Stimulated activated naive CD8-positive, alpha-beta T cell treated with anti-CD3 and anti-CD28 coated beads, Interleukin-15, amount 100 ng/mL, for 72 hours (primary cell): Measurements from ENCODE around the gene TMEM132C.
"Not testable (repeated sequence)": the region's sequence is repeated elsewhere in the genome, so short reads cannot be mapped to it uniquely, and the experiment has no call there.

Experiments
- ATAC-seq: fragments of 150-1000 bp; cut with Tn5 transposase; 2 replicates; pipeline ENCODE4 v1.10.0; 2021; ENCODE audit warnings: mild to moderate bottlenecking, moderate library complexity
- DNase-seq, 2 donors: peaks; one replicate each; pipeline ENCODE4 v3.0.0; 2021 to 2022
- H3K27ac Mint-ChIP-seq, 2 donors: one replicate each; pipeline ENCODE4 v1.8.0; 2022; ENCODE audit warnings: mild to moderate bottlenecking in 2 of 2, mixed read lengths in 2 of 2, moderate library complexity in 2 of 2
- H3K27me3 Mint-ChIP-seq: one replicate; pipeline ENCODE4 v1.8.0; 2022; ENCODE audit warnings: mixed read lengths
- H3K4me1 Mint-ChIP-seq: one replicate; pipeline ENCODE4 v1.8.0; 2022; ENCODE audit warnings: mild to moderate bottlenecking, mixed read lengths
- H3K4me3 Mint-ChIP-seq, 2 donors: one replicate each; pipeline ENCODE4 v1.8.0; 2022; ENCODE audit warnings: mild to moderate bottlenecking in 2 of 2, mixed read lengths in 2 of 2, moderate library complexity in 1 of 2
- H3K9me3 Mint-ChIP-seq, 2 donors: one replicate each; pipeline ENCODE4 v1.8.0; 2022; ENCODE audit warnings: mixed read lengths in 2 of 2

The TMEM132C gene

GRCh38 chr12:128267131-128267622, at the start of gene TMEM132C:
TMEM132C (plus strand) TSS chr12:128267170; CDS start chr12:128267403, 233 bp downstream.
- DNase-seq, result no peak
- H3K9me3 Mint-ChIP-seq, result peaks cover 13 to 17% of the 10 kb centered on the region in 2 donors
- no peaks in the 10 kb centered on the region for H3K4me1 Mint-ChIP-seq
- no peak within 1 kb of the TSS for H3K27ac Mint-ChIP-seq
- H3K27me3 Mint-ChIP-seq, result peaks cover 65% of the 10 kb centered on the region
- H3K4me3 Mint-ChIP-seq, result no peak within 1 kb of the TSS
- ATAC-seq, result no peak

- no peak overlapping the region for H3K4me3 Mint-ChIP-seq
- no peaks in the 10 kb centered on the region for H3K4me1 Mint-ChIP-seq
- DNase-seq (no peak), ATAC-seq (no peak)
- H3K27ac Mint-ChIP-seq, result no peak overlapping the region
- H3K27me3 Mint-ChIP-seq, result no peaks in the 10 kb centered on the region
- H3K9me3 Mint-ChIP-seq, result peaks cover 0 to 27% of the 10 kb centered on the region in 2 donors
Measured at GRCh38 chr12:128224226-128224625, 42.7 kb upstream of the TMEM132C start.

- Mint-ChIP-seq H3K27ac (no peak overlapping the region), H3K27me3 (no peaks in the 10 kb centered on the region), H3K4me3 (no peak overlapping the region), H3K4me1 (no peaks in the 10 kb centered on the region), H3K9me3 (peaks cover 12 to 39% of the 10 kb centered on the region in 2 donors)
- DNase-seq (no peak), ATAC-seq (no peak)
Measured at GRCh38 chr12:128228581-128228980, 38.4 kb upstream of the TMEM132C start.

- Mint-ChIP-seq H3K4me3 (no peak overlapping the region), H3K27me3 (no peaks in the 10 kb centered on the region), H3K9me3 (peaks cover 14 to 47% of the 10 kb centered on the region in 2 donors), H3K4me1 (no peaks in the 10 kb centered on the region), H3K27ac (no peak overlapping the region)
- ATAC-seq (no peak), DNase-seq (no peak)
Measured at GRCh38 chr12:128235635-128236417, 31.1 kb upstream of the TMEM132C start.

- H3K4me3 Mint-ChIP-seq, result no peak overlapping the region
- no peaks in the 10 kb centered on the region for H3K27me3 Mint-ChIP-seq
- no peak overlapping the region for H3K27ac Mint-ChIP-seq
- no peaks in the 10 kb centered on the region for H3K4me1 Mint-ChIP-seq
- ATAC-seq, result no peak
- no peak for DNase-seq
- peaks cover 8 to 48% of the 10 kb centered on the region in 2 donors for H3K9me3 Mint-ChIP-seq
Measured at GRCh38 chr12:128236525-128236924, 30.4 kb upstream of the TMEM132C start.

- Mint-ChIP-seq H3K9me3 (peaks cover 4 to 22% of the 10 kb centered on the region in 2 donors), H3K27me3 (no peaks in the 10 kb centered on the region), H3K27ac (no peak overlapping the region)
Measured at GRCh38 chr12:128240745-128241144, 26.2 kb upstream of the TMEM132C start.

GRCh38 chr12:128245121-128245520, 21.8 kb upstream of the TMEM132C start:
- H3K4me3 Mint-ChIP-seq, result no peak overlapping the region
- no peak for ATAC-seq
- no peak for DNase-seq
- peak overlapping the region in 1 of 2 donors; percentile 57 for H3K27ac Mint-ChIP-seq
- no peaks in the 10 kb centered on the region for H3K27me3 Mint-ChIP-seq
- H3K4me1 Mint-ChIP-seq, result no peaks in the 10 kb centered on the region
- H3K9me3 Mint-ChIP-seq, result peaks cover 0 to 6% of the 10 kb centered on the region in 2 donors

More at GRCh38 chr12:128240745-128241144, 26.2 kb upstream of the TMEM132C start:
- Mint-ChIP-seq H3K4me3 (no peak overlapping the region), H3K4me1 (no peaks in the 10 kb centered on the region)
- DNase-seq (no peak), ATAC-seq (no peak)

GRCh38 chr12:128245905-128246304, 21.1 kb upstream of the TMEM132C start:
- no peaks in the 10 kb centered on the region for H3K4me1 Mint-ChIP-seq
- no peaks in the 10 kb centered on the region for H3K27me3 Mint-ChIP-seq
- DNase-seq (no peak), ATAC-seq (no peak)
- H3K27ac Mint-ChIP-seq, result no peak overlapping the region
- H3K4me3 Mint-ChIP-seq, result no peak overlapping the region
- H3K9me3 Mint-ChIP-seq, result peaks cover 0 to 2% of the 10 kb centered on the region in 2 donors

GRCh38 chr12:128250096-128250495, 16.9 kb upstream of the TMEM132C start:
- Mint-ChIP-seq H3K4me3 (no peak overlapping the region), H3K27ac (no peak overlapping the region), H3K4me1 (no peaks in the 10 kb centered on the region)

GRCh38 chr12:128253829-128254228, 13.1 kb upstream of the TMEM132C start:
- not testable (repeated sequence) for H3K9me3 Mint-ChIP-seq, ATAC-seq, H3K27ac Mint-ChIP-seq, H3K27me3 Mint-ChIP-seq, H3K4me1 Mint-ChIP-seq, H3K4me3 Mint-ChIP-seq, DNase-seq

More at GRCh38 chr12:128250096-128250495, 16.9 kb upstream of the TMEM132C start:
- no peak for DNase-seq
- ATAC-seq, result no peak
- H3K9me3 Mint-ChIP-seq, result peaks cover 5 to 8% of the 10 kb centered on the region in 2 donors
- no peaks in the 10 kb centered on the region for H3K27me3 Mint-ChIP-seq

- DNase-seq (no peak), ATAC-seq (no peak)
- no peak overlapping the region for H3K4me3 Mint-ChIP-seq
- peaks cover 10 to 12% of the 10 kb centered on the region in 2 donors for H3K9me3 Mint-ChIP-seq
- H3K27ac Mint-ChIP-seq, result no peak overlapping the region
- H3K27me3 Mint-ChIP-seq, result peaks cover 18% of the 10 kb centered on the region
- H3K4me1 Mint-ChIP-seq, result no peaks in the 10 kb centered on the region
Measured at GRCh38 chr12:128258866-128259555, 8.0 kb upstream of the TMEM132C start.

GRCh38 chr12:128259556-128260070, 7.4 kb upstream of the TMEM132C start:
- ATAC-seq, result no peak
- H3K27me3 Mint-ChIP-seq, result peaks cover 24% of the 10 kb centered on the region
- no peaks in the 10 kb centered on the region for H3K4me1 Mint-ChIP-seq
- peaks cover 13 to 18% of the 10 kb centered on the region in 2 donors for H3K9me3 Mint-ChIP-seq
- H3K4me3 Mint-ChIP-seq, result no peak overlapping the region
- no peak overlapping the region for H3K27ac Mint-ChIP-seq
- DNase-seq, result no peak

- H3K4me1 Mint-ChIP-seq, result no peaks in the 10 kb centered on the region
- ATAC-seq (no peak), DNase-seq (no peak)
- peaks cover 46% of the 10 kb centered on the region for H3K27me3 Mint-ChIP-seq
- no peak overlapping the region for H3K4me3 Mint-ChIP-seq
- no peak overlapping the region for H3K27ac Mint-ChIP-seq
- peaks cover 13 to 15% of the 10 kb centered on the region in 2 donors for H3K9me3 Mint-ChIP-seq
Measured at GRCh38 chr12:128261757-128262156, 5.2 kb upstream of the TMEM132C start.

- DNase-seq (no peak), ATAC-seq (no peak)
- H3K9me3 Mint-ChIP-seq, result peaks cover 13 to 14% of the 10 kb centered on the region in 2 donors
- peaks cover 64% of the 10 kb centered on the region for H3K27me3 Mint-ChIP-seq
- no peak overlapping the region for H3K4me3 Mint-ChIP-seq
- no peak overlapping the region for H3K27ac Mint-ChIP-seq
- no peaks in the 10 kb centered on the region for H3K4me1 Mint-ChIP-seq
Measured at GRCh38 chr12:128265566-128265965, 1.4 kb upstream of the TMEM132C start.

GRCh38 chr12:128266086-128266485, 884 bp upstream of the TMEM132C start:
- H3K27me3 Mint-ChIP-seq, result peaks cover 65% of the 10 kb centered on the region
- no peak for ATAC-seq
- no peak for DNase-seq
- H3K4me1 Mint-ChIP-seq, result no peaks in the 10 kb centered on the region
- no peak overlapping the region for H3K4me3 Mint-ChIP-seq
- H3K9me3 Mint-ChIP-seq, result peaks cover 13 to 14% of the 10 kb centered on the region in 2 donors
- no peak overlapping the region for H3K27ac Mint-ChIP-seq
